H9 (cell line): ENCODE results near the gene PPP2R1A. TPM values are rescaled to one million over a fixed set of nuclear protein-coding genes. Genes with fewer than 3 reads are reported as not detected.

ENCODE experiments used
- DNase-seq: peaks from one replicate; pipeline ENCODE4 v3.0.0-alpha.2; 2017
- H2AFZ ChIP-seq: one replicate; pipeline ENCODE4 v1.6.1; 2013; ENCODE audit warnings: mild to moderate bottlenecking, low read length, control low read depth, moderate library complexity
- H2AK5ac ChIP-seq: 2 replicates; pipeline ENCODE4 v1.6.1; 2013; ENCODE audit warnings: low read length, control low read depth, mixed read lengths; ENCODE audit not compliant: insufficient read length
- H2BK120ac ChIP-seq: one replicate; pipeline ENCODE4 v1.6.1; 2013; ENCODE audit warnings: low read depth, mild to moderate bottlenecking, low read length, control low read depth, inconsistent platforms; ENCODE audit not compliant: poor library complexity, severe bottlenecking
- H2BK12ac ChIP-seq: 2 replicates; pipeline ENCODE4 v1.6.1; 2013; ENCODE audit warnings: low read length, control low read depth, mixed read lengths, low read depth; ENCODE audit not compliant: insufficient read length
- H2BK15ac ChIP-seq: 2 replicates; pipeline ENCODE4 v1.6.1; 2013; ENCODE audit warnings: low read depth, low read length, control low read depth
- H2BK20ac ChIP-seq: one replicate; pipeline ENCODE4 v1.6.1; 2013; ENCODE audit warnings: low read depth, mild to moderate bottlenecking, low read length, control low read depth, inconsistent platforms; ENCODE audit not compliant: poor library complexity, severe bottlenecking
- H2BK5ac ChIP-seq: 2 replicates; pipeline ENCODE4 v1.6.1; 2013; ENCODE audit warnings: low read length, control low read depth, mixed read lengths; ENCODE audit not compliant: insufficient read length
- H3K14ac ChIP-seq: 2 replicates; pipeline ENCODE4 v1.6.1; 2013; ENCODE audit warnings: low read length, control low read depth; ENCODE audit not compliant: insufficient read depth
- H3K18ac ChIP-seq: 2 replicates; pipeline ENCODE4 v1.6.1; 2013; ENCODE audit warnings: low read depth, mild to moderate bottlenecking, mixed read lengths, low read length, control low read depth; ENCODE audit not compliant: insufficient read length
- H3K23ac ChIP-seq: 2 replicates; pipeline ENCODE4 v1.6.1; 2013; ENCODE audit warnings: low read length, control low read depth, mixed read lengths, low read depth; ENCODE audit not compliant: insufficient read length
- H3K23me2 ChIP-seq: 2 replicates; pipeline ENCODE4 v1.6.1; 2013; ENCODE audit warnings: low read depth, mild to moderate bottlenecking, mixed read lengths, low read length, control low read depth; ENCODE audit not compliant: insufficient read length, poor library complexity, severe bottlenecking
- H3K27ac ChIP-seq: 2 replicates; pipeline ENCODE4 v1.5.1; 2013; ENCODE audit warnings: low read length, control low read depth, mixed read lengths, low read depth; ENCODE audit not compliant: insufficient read length
- H3K27me3 ChIP-seq: 2 replicates; pipeline ENCODE4 v1.6.1; 2013; ENCODE audit warnings: low read length, control low read depth, inconsistent platforms; ENCODE audit not compliant: insufficient read depth
- H3K4ac ChIP-seq: 2 replicates; pipeline ENCODE4 v1.6.1; 2013; ENCODE audit warnings: low read depth, mild to moderate bottlenecking, control low read depth, inconsistent platforms, low read length, moderate library complexity
- H3K4me1 ChIP-seq: 2 replicates; pipeline ENCODE4 v1.6.1; 2013; ENCODE audit warnings: low read length, control low read depth, inconsistent platforms; ENCODE audit not compliant: insufficient read depth
- H3K4me2 ChIP-seq: 2 replicates; pipeline ENCODE4 v1.6.1; 2013; ENCODE audit warnings: low read length, control low read depth, mixed read lengths; ENCODE audit not compliant: insufficient read length, insufficient read depth
- H3K56ac ChIP-seq: 2 replicates; pipeline ENCODE4 v1.6.1; 2013; ENCODE audit warnings: low read depth, mild to moderate bottlenecking, mixed read lengths, low read length, control low read depth; ENCODE audit not compliant: insufficient read length
- H3K79me1 ChIP-seq: 2 replicates; pipeline ENCODE4 v1.6.1; 2013; ENCODE audit warnings: low read depth, mild to moderate bottlenecking, moderate library complexity, low read length, control low read depth, inconsistent platforms; ENCODE audit not compliant: insufficient read depth, poor library complexity, severe bottlenecking
- H3K79me2 ChIP-seq: 2 replicates; pipeline ENCODE4 v1.6.1; 2013; ENCODE audit warnings: low read length, control low read depth, inconsistent platforms; ENCODE audit not compliant: insufficient read depth
- H3K9ac ChIP-seq: 2 replicates; pipeline ENCODE4 v1.6.1; 2013; ENCODE audit warnings: low read length, control low read depth, mixed read lengths; ENCODE audit not compliant: insufficient read length; ENCODE audit errors: extremely low read depth
- H3K9me3 ChIP-seq: one replicate; pipeline ENCODE4 v1.6.1; 2013; ENCODE audit warnings: low read depth, low read length, inconsistent platforms; ENCODE audit not compliant: control insufficient read depth
- H3T11ph ChIP-seq: one replicate; pipeline ENCODE4 v1.6.1; 2013; ENCODE audit warnings: mild to moderate bottlenecking, low read length, control low read depth, inconsistent platforms
- H4K20me1 ChIP-seq: one replicate; pipeline ENCODE4 v1.6.1; 2013; ENCODE audit not compliant: control insufficient read depth, insufficient read length, insufficient read depth
- H4K5ac ChIP-seq: 2 replicates; pipeline ENCODE4 v1.6.1; 2013; ENCODE audit warnings: low read depth, mild to moderate bottlenecking, mixed read lengths, low read length, control low read depth; ENCODE audit not compliant: insufficient read length
- H4K8ac ChIP-seq: replicated peaks from 2 replicates; pipeline ENCODE4 v1.6.1; 2013; ENCODE audit warnings: low read length, control low read depth, mixed read lengths, low read depth; ENCODE audit not compliant: insufficient read length
- H4K91ac ChIP-seq: 2 replicates; pipeline ENCODE4 v1.6.1; 2013; ENCODE audit warnings: low read depth, mild to moderate bottlenecking, moderate library complexity, mixed read lengths, low read length, control low read depth; ENCODE audit not compliant: insufficient read length
- H3K27ac Mint-ChIP-seq, 3 experiments: 2 replicates in 2 of 3; 3 replicates in 1 of 3; pipeline ENCODE4 v1.8.0; 2020 to 2021; ENCODE audit warnings: mixed read lengths in 3 of 3, mild to moderate bottlenecking in 1 of 3, moderate library complexity in 1 of 3
- H3K27me3 Mint-ChIP-seq: 2 replicates; pipeline ENCODE4 v1.8.0; 2021; ENCODE audit warnings: low read depth, mild to moderate bottlenecking, moderate library complexity, mixed read lengths
- H3K36me3 Mint-ChIP-seq, 3 experiments: 2 replicates in 2 of 3; 3 replicates in 1 of 3; pipeline ENCODE4 v1.8.0; 2020 to 2021; ENCODE audit warnings: low read depth in 3 of 3, mixed read lengths in 3 of 3; ENCODE audit not compliant: insufficient read depth in 1 of 3
- H3K4me1 Mint-ChIP-seq, 2 experiments: 2 replicates each; pipeline ENCODE4 v1.8.0; 2020; ENCODE audit warnings: mixed read lengths in 2 of 2
- H3K4me3 Mint-ChIP-seq, 2 experiments: 2 replicates in 1 of 2; 3 replicates in 1 of 2; pipeline ENCODE4 v1.8.0; 2020 to 2021; ENCODE audit warnings: mild to moderate bottlenecking in 2 of 2, mixed read lengths in 2 of 2, moderate library complexity in 1 of 2
- H3K9me3 Mint-ChIP-seq, 2 experiments: 2 replicates in 1 of 2; 3 replicates in 1 of 2; pipeline ENCODE4 v1.8.0; 2020; ENCODE audit warnings: mild to moderate bottlenecking in 2 of 2, mixed read lengths in 2 of 2, moderate library complexity in 1 of 2
- CTCF ChIP-seq: fragments of 200-600 bp; sonication (generic); conservative IDR thresholded peaks from 3 replicates; pipeline ENCODE4 v1.8.0; 2021; ENCODE audit warnings: antibody characterized with exemption, mild to moderate bottlenecking
- WGBS: extraction: QIAGEN DNeasy Blood & Tissue Kit; methylation state at CpG from one replicate; pipeline ENCODE4 v1.1.7; 2013; ENCODE audit warnings: missing lambda C conversion rate, low lambda C conversion rate, mixed read lengths; ENCODE audit not compliant: insufficient read length; ENCODE audit errors: extremely low coverage; 5-methylcytosine and 5-hydroxymethylcytosine counted together
- total RNA-seq: library from RNA; stranded (reverse); gene quantifications from 2 replicates; pipeline ENCODE4 v1.2.1, GENCODE V29; 2021

PPP2R1A gene
- total RNA-seq, 1 experiment from 2014 or later: 432 TPM

GRCh38 chr19:52219611-52220010 lies 29.8 kb downstream of the PPP2R1A start:
- WGBS: no CpG with 5 or more reads among the region's 8 CpGs
- Mint-ChIP-seq H3K9me3 (no peaks in the 10 kb centered on the region), H3K27ac (no peak overlapping the region), H3K27me3 (no peaks in the 10 kb centered on the region), H3K4me3 (no peak overlapping the region; a peak in 1 of 5 replicates), H3K4me1 (no peaks in the 10 kb centered on the region), H3K36me3 (peaks cover 76 to 98% (median 94%) of the 10 kb centered on the region in 3 experiments)
- no peak overlapping the region for H3K18ac ChIP-seq
- H2BK15ac ChIP-seq: no peak overlapping the region
- no peak overlapping the region for H2AK5ac ChIP-seq
- no peak overlapping the region; the same call in 1 of the 2 replicates for H3K14ac ChIP-seq
- no peak overlapping the region for H2AFZ ChIP-seq
- H3K79me1 ChIP-seq: no peaks in the 10 kb centered on the region
- H2BK120ac ChIP-seq: no peak overlapping the region
- H3K23ac ChIP-seq: no peak overlapping the region
- no peaks in the 10 kb centered on the region for H3K79me2 ChIP-seq
- no peak overlapping the region for H3K27ac ChIP-seq
- H3K4me1 ChIP-seq: no peaks in the 10 kb centered on the region
- no peaks in the 10 kb centered on the region for H3K9me3 ChIP-seq
- H3T11ph ChIP-seq: no peak overlapping the region
- no peak overlapping the region for H4K5ac ChIP-seq
- no peaks in the 10 kb centered on the region for H3K27me3 ChIP-seq
- no peak overlapping the region for H3K4ac ChIP-seq
- H3K9ac ChIP-seq: no peak overlapping the region
- TF ChIP-seq CTCF: no peak
- no peaks in the 10 kb centered on the region for H3K23me2 ChIP-seq
- H4K91ac ChIP-seq: no peak overlapping the region
- H3K56ac ChIP-seq: no peak overlapping the region
- no peak overlapping the region for H4K8ac ChIP-seq
- no peak overlapping the region for H2BK5ac ChIP-seq
- H2BK20ac ChIP-seq: no peak overlapping the region
- H3K4me2 ChIP-seq: no peak overlapping the region
- no peak for DNase-seq
- H4K20me1 ChIP-seq: peaks cover 2% of the 10 kb centered on the region
- no peak overlapping the region for H2BK12ac ChIP-seq
